Dermis microvascular lymphatic vessel endothelial cell (primary cell): ENCODE measurements around the gene PKD2L2. TPM values are rescaled to one million over a fixed set of nuclear protein-coding genes. Genes with fewer than 3 reads are reported as not detected.
"Not testable (repeated sequence)": the region's sequence is repeated elsewhere in the genome, so short reads cannot be mapped to it uniquely, and the experiment has no call there.

Experiments
- DNase-seq, 2 donors: peaks; one replicate each; pipeline versions ENCODE4 v3.0.0 to v3.0.0-alpha.2; 2010; ENCODE audit warnings: low read depth in 2 of 2
- total RNA-seq: library from RNA; depleted of rRNA; stranded (reverse); fragments of >200 nt; gene quantifications from 2 replicates; pipeline ENCODE4 v1.2.1, GENCODE V29; 2014

Gene PKD2L2
- total RNA-seq, 1 donor from 2014 or later, result not detected

DNA sequence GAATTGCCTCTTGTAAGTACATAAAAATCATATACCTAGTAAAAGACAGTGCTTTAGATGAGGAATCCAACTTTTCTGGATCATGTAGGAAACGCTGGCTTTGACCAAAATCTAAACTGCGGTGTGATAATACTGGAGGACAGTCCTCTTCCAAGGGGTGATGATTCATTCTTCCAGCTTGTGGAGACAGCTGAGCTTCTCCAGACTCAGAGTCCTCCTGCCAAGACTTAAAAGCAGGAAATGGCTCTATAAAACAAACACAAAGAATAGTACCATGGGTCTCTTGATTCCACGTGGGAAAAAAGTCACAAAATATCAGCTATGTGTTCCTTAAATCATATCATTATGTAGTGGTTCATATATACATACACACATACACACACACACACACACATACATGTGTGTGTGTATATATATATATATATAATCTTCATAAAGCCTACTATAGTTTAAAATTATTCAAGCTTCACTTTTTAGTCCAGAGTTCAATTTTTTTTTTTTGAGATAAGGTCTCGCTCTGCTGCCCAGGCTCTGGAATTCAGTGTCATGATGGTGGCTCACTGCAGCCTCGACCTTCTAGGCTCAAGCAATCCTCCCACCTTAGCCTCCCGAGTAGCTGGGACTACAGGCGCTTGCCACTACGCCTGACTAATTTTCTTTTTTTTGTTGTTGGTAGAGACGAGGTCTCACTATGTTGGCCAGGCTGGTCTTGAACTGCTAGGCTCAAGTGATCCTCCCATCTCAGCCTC lies 65.0 kb downstream of the PKD2L2 start:
- DNase-seq, result peak in 1 of 2 donors; percentile 87

DNA sequence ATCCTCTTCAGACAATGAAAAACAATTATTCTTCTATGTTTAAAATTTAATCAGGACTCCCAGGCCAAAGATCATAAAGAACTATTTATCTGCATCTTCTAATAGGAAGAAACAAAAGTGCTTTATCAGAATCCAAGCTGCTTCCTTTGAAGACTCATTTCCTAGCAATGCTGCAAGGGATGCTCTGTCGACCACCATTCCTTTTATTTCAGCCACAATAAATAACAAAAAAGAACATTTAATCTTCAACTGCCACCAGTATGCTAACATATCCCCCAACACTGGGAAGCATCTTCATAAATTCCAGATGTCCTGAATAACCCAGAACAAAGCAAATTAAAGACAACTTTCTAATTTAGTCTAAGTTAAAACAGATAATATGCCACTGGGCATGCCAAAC lies 68.7 kb downstream of the PKD2L2 start:
- peak in 1 of 2 donors; percentile 61 for DNase-seq

DNA sequence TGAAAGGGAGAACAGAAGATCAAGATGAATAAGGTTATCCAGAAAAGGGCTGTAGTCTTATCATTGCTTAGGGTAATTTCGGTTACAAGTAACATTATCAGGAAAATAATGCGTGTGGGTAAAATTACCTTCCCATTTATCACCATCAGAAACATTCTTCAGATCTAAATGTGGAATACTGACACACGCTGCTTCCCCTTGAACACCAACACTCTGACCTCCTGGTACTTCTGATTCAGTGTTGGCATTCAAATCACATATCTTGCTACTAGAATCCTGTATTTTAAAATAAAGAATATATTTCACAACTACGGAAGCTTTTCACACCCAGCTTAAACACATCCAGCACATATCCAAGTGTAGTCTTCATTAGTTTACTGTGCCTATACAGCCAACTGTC lies 70.2 kb downstream of the PKD2L2 start:
- no peak for DNase-seq

DNA sequence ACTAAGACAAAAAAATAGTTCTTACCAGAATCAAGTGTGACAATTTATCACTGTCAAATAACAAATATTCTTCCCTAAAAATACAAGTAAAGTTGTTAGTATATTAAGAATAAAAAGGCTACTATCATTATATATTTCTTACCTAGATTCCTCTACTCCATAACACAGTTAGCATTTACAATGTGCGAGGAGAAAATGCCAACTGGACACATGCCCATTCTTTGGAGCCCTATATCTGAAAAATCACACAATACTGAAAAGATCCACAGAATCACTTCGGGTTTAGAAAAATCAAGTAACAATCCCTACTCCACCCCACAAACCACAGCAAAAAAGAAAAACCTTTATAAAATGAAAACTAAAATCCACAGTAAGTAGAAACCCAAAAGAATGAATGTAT lies 70.9 kb downstream of the PKD2L2 start:
- DNase-seq, result no peak

DNA sequence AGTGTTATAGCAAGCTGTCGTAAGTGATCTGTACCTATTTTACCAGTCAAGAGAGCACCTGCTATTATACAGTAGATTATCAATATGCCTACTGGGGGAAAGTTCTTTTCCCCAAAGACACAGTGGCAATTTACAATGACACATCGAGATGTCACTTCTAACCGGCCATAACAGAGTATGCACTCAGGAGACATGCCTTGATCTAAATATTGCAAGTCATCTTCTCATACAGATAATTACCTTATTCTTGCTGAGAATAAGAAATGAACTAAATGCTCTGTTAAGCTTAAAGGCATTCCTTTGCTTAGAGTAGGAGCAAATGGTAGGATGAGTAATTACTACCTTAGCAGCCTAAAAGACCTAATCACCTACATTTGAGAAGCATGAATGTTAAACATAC lies 71.6 kb downstream of the PKD2L2 start:
- DNase-seq, result no peak

DNA sequence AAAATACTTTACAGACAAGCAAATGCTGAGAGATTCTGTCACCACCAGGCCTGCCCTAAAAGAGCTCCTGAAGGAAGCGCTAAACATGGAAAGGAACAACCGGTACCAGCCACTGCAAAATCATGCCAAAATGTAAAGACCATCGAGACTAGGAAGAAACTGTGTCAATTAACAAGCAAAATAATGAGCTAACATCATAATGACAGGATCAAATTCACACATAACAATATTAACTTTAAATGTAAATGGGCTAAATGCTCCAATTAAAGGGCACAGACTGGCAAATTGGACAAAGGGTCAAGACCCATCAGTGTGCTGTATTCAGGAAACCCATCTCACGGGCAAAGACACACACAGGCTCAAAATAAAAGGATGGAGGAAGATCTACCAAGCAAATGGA lies 81.1 kb downstream of the PKD2L2 start:
- not testable (repeated sequence) for DNase-seq

DNA sequence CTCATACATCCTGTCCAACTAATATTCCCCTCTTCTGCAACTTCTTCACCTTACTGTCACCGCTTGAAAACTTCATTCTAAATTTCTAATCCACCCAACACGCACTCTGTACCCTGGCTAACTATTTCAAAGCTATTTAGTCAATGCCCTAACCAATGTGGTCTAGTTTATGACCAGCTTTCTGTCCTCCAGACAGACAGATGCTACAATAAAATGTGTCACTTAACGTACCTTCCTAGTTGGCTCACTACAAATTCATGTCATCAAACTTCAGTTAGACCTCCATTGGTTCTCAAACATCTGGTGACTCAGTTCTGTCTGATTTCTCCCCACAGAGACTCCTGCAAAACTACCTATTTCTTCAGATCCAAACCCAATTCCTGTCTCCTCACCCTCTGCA lies 86.0 kb downstream of the PKD2L2 start:
- no peak for DNase-seq

DNA sequence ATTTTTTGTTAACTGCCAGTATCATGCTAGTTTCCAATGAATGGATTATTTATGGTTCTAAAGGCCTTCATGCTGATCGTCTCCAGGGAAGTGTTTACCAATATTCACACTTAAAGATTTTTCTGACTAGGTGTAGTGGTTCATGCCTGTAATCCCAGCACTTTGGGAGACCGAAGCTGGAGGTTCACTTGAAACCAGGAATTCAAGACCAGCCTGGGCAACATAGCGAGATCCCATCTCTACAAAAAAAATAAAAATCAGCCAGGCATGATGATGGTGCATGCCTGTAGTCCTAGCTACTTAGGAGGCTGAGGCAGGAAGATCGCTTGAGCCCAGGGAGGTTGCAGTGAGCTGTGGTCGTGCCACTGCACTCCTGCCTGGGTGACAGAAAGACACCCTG lies 100.2 kb downstream of the PKD2L2 start:
- no peak for DNase-seq

Other genes with a start within 250 kb of the PKD2L2 start
- 19.3 and 50.4 TPM in 2 replicates for gene KLHL3, start 153.4 kb upstream of the PKD2L2 start, total RNA-seq
- 13.0 and 18.6 TPM in 2 replicates for gene HNRNPA0, start 135.1 kb upstream of the PKD2L2 start, total RNA-seq
- not detected in 2 replicates for gene MYOT, start 21.6 kb upstream of the PKD2L2 start, total RNA-seq
- gene FAM13B, start 143.6 kb downstream of the PKD2L2 start, total RNA-seq, result 11.6 and 19.0 TPM in 2 replicates
- not detected in 2 replicates for gene WNT8A, start 194.6 kb downstream of the PKD2L2 start, total RNA-seq
- gene NME5, start 250.0 kb downstream of the PKD2L2 start, total RNA-seq, result 1.8 and 1.9 TPM in 2 replicates